GM19328 (cell line): ENCODE data around the gene GAMT.

Source experiments
- ATAC-seq: cut with Tn5 transposase; IDR thresholded peaks from one replicate; pipeline ENCODE4 v1.9.1; 2021; ENCODE audit warnings: mild to moderate bottlenecking, moderate library complexity; ENCODE audit not compliant: unreplicated experiment

The GAMT gene

GRCh38 chr19:1386945-1387683 lies 14.2 kb downstream of the GAMT start:
- no peak for ATAC-seq

DNA sequence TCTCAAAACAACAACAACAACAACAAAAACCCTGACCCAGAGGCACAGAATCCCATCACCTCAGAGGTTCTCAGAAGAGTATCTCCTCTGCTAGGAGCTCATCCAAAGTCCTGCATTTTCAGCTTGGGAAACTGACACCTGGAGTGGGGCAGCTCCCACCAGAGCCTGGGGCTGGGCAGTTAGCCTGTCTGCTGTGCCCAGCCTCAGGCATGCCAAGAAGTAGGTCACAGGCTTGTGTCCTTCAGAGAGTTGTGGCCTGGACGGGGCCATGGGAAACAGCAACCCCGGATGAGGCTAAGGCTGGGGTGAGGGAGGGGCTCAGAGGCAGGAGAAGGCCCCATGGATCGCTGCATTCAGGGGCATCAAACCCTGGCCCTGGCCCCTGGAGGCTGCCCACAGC lies 15.5 kb downstream of the GAMT start:
- ATAC-seq, result no peak

DNA sequence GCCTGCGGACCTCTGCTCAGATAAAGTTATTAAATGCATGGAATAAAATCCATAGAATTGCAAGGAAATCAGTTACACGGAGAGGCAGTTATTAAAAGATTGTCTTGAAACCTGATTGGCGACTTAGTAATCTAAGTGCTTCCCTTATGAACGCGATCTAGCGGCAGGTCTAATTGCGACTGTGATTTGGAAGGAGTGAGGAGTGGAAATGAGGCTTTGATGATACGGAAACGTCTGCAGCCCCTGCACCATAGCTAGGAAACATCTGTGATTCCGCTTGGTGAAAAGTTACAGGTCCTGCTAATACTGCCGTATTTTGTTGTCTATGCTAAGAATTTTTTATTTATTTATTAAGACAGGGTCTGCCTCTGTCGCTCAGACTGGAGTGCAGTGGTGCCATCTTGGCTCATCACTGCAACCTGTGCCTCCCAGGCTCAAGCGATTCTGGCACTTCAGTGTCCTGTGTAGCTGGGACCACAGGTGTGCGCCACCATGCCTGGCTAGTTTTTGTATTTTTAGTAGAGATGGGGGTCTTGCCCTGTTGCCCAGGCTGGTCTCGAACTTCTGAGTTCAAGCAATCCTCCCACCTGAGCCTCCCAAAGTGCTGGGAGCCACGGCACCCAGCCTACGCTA lies 16.7 kb downstream of the GAMT start:
- no peak for ATAC-seq

DNA sequence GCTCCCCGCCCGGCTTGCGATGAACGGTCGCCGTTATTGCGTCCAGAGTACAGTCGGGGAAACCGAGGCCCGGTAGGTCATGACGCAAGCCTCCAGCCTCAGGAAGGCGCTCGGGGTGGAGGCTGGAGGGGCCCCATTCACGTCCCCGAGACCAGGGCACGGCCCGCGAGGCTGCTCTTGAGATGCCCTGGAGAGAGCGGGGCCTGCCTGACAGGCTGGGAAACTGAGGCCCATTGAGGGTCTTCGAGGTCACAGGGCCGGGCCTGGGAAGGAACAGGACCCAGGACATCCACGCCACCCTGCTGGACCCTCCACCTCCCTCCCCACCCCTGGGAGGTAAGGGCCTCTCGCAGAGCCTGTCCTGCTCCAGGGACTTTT lies 17.3 kb downstream of the GAMT start:
- no peak for ATAC-seq

GRCh38 chr19:1383312-1384084 lies 17.8 kb downstream of the GAMT start, which contains the start of gene NDUFS7:
Gene NDUFS7 (plus strand): TSS chr19:1383907. CDS start chr19:1383927, 20 bp downstream.
- ATAC-seq, result peak; percentile 69

- no peak for ATAC-seq
Measured at GRCh38 chr19:1383017-1383311, 18.4 kb downstream of the GAMT start.

GRCh38 chr19:1382250-1382649 lies 19.1 kb downstream of the GAMT start:
- no peak for ATAC-seq

DNA sequence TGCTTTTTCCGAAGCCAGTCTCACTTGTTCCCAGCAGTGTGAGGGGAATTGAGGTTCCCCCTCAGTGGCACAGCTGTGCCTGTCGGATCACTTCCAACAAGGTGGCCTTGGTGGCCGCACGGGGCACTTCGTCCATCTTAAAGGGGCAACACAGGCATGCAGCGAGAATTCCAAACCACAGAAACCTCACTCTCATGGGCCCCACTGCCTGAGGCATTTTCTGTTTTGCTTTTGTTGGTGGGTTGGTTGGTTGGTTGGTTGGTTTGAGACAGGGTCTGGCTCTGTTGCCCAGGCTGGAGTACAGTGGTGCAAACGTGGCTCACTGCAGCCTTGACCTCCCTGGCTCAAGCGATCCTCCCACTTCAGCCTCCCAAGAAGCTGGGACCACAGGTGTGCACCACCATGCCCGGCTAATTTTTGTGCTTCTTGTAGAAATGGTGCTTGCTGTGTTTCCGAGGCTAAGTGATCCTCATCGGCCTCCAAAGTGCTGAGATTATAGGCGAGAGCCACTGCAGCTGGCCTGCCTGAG lies 21.3 kb downstream of the GAMT start:
- ATAC-seq, result no peak

DNA sequence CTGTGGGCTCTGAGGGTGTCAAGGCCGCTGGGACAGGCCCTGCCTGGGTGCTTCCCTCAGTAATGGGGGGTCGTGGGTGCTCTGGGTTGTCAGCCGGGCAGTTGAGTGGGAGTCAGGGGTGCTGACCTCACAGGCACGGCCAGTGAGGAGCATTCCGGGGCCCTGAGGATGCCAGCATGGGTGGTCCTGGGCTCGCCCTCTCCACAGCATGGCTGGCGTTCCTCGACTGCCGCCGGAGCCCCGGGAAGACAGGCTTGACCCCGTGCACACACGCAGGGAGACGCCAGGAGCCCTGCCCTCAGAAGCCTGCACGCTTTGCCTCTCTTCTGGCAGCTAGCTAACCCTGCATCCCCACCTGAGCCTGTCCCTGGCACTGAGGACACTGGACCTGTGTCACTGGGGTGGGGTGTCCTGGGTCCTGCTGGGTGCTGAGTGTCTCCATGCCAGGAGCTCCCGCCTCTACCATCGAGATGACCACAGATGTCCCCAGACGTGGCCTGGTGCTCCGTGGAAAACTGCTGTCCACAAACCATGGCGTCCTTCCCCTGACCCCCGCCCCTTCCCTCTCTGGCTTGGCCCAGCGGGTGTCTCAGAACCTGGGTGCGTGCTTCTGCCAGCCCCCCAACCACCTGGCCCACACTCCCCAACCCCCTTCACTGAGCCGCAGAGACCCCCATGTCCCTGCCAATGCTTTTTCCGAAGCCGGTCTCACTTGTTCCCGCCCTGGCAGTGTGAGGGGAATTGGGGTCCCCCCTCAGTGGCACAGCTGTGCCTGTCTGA lies 22.0 kb downstream of the GAMT start:
- ATAC-seq, result no peak

- ATAC-seq, result no peak
Measured at GRCh38 chr19:1377965-1378785, 23.2 kb downstream of the GAMT start.

- no peak for ATAC-seq
Measured at GRCh38 chr19:1377176-1377964, 24.0 kb downstream of the GAMT start.

- ATAC-seq, result no peak
Measured at GRCh38 chr19:1376415-1376805, 24.9 kb downstream of the GAMT start.

DNA sequence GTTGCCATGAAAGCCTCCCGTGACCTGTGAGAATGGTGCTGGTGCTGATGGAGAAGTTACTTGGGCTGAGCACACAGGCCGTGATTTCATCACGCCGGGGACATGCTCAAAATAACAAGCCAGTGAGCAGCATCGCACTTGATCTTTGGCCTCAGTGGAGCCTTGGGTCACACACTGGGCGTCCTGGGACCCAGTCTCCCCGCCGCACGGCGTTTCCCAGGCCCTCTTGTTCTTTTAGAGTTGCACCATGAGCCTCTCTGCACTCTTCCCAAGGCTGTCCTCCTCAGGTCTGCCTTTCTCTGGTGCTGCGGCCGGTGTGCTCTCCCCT lies 27.1 kb downstream of the GAMT start:
- ATAC-seq, result no peak

DNA sequence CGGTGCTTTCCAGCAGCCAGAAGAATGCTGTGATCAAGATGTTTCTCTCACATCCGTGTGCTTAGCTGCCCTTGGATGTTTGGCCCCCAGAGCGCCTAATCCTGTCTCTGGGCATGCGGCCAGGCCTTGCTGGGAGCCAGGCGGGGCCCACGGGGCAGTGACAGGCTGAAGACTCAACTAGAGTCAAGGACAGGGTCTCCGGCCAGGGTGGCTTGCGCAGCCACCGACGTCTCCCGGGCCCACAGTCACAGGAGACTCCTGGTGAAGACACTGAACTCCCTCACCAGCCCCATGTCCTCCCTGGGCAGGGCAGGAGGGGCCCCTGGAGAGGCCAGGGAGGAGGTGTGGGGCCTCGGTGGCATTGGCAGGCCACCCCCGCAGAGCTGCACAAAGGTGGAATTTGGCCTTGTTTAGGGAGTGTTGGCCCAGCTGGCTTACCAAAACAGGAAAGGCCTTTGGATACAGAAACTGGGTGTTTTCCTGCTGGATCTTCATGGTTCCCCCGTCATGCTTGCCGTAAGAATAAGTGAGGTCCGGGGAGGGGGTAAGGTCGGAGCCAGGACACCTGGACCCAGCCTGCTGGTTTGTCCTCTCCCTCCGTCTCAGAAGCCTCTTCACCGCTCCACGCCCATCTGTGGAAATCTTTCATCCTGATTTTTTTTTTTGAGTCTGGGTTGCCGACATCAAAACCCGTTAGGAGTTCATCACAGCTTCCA lies 27.6 kb downstream of the GAMT start:
- no peak for ATAC-seq

DNA sequence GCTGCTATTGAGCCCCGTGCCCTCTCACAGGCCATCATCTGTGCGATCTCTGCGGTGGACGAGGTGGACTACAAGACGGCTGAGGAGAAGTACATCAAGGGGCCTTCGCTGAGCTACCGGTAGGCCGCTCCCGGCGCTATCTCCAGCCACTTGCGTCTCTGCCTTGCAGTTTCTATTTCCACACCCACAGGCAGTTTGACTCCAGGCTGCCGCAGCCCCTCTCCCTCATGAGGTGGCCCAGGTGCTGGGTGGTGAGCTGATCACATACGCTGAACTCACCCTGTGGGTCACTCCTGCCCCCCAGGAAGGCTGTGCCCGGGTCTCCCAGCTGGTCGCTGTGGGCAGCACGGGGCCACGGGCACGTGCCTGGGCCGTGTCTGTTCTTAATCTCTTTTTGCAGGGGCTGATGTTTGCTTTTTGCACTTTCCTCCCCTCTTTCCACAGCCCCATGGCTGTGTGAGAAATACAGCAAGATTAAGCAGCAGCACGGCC lies 28.3 kb downstream of the GAMT start:
- ATAC-seq, result no peak

DNA sequence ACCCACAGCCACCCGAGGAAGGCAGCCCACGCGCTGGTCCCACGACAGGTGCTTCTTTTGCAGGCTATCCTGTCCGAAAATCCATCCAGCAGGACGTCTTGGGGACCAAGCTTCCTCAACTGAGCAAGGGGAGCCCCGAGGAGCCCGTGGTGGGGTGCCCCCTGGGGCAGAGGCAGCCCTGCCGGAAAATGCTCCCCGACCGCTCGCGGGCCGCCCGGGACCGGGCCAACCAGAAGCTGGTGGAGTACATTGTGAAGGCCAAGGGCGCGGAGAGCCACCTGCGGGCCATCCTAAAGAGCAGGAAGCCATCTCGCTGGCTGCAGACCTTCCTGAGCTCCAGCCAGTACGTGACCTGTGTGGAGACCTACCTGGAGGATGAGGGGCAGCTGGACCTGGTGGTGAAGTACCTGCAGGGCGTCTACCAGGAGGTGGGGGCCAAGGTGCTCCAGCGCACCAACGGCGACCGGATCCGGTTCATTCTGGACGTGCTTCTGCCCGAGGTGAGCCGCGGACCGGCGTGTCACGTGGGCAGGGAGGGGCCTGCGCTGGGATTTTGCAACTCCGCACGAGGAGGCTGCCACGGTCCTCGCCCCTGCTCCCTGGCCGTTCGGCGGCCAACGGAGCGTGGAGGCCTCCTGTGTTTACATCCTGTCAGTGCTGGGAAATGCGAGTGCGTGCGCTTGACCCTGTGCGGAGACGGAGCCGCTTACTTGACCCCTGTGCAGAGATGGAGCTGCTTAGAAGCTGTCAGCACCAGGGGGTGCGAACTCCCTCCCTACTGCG lies 30.6 kb downstream of the GAMT start:
- no peak for ATAC-seq

DNA sequence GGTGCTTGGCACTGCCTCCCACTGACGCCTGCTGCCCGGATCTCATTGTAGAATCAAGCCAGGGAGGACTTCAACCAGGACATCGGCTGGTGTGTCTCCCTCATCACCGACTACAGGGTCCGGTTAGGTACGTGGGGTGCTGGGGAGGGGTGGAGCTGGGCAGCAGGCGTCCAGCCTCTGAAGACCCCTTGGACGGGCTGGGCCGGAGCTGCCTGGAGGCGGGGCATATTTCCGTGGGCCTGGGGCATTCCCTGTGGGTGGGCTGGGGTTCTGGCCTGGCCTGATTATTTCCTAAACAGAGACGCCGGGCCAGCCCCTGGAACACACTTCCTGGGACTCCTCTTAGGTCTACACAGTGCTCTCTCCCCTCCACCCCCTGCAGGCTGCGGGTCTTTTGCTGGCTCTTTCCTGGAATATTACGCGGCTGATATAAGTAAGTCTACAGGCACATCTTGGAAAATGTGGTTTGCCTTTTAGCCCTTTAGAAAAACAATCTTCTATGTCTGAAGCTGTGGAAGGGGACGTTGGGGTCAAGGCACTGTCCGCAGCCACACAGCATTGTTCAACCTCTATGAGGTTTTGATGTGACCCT lies 32.0 kb downstream of the GAMT start:
- ATAC-seq, result no peak
